Smooth muscle cell (in vitro differentiated cells): ENCODE results near the gene LBX2. TPM values are rescaled to one million over a fixed set of nuclear protein-coding genes. Genes with fewer than 3 reads are reported as not detected.

Experiments
- DNase-seq: peaks from one replicate; lab custom pipeline; 2025; ENCODE audit not compliant: unreplicated experiment; lab: John Stamatoyannopoulos, UW
- H2AFZ ChIP-seq: fragments of 200-600 bp; sonication (generic); 2 replicates; pipeline ENCODE4 v1.6.0; 2016; ENCODE audit warnings: antibody characterized with exemption, low read depth, mild to moderate bottlenecking
- H3F3A ChIP-seq: fragments of 200-600 bp; sonication (generic); 2 replicates; pipeline ENCODE4 v1.6.0; 2017; ENCODE audit warnings: antibody characterized with exemption, low read depth
- H3K27ac ChIP-seq: fragments of 200-600 bp; sonication (generic); 2 replicates; pipeline ENCODE4 v1.5.1; 2016; ENCODE audit warnings: low read depth, mild to moderate bottlenecking
- H3K27me3 ChIP-seq: fragments of 200-600 bp; sonication (generic); 2 replicates; pipeline ENCODE4 v1.6.1; 2016; ENCODE audit warnings: low read depth, mild to moderate bottlenecking
- H3K36me3 ChIP-seq: fragments of 200-600 bp; sonication (generic); 2 replicates; pipeline ENCODE4 v1.5.1; 2016; ENCODE audit warnings: low read depth
- H3K4me1 ChIP-seq: fragments of 200-600 bp; sonication (generic); 2 replicates; pipeline ENCODE4 v1.5.1; 2016; ENCODE audit warnings: low read depth
- H3K4me2 ChIP-seq: fragments of 200-600 bp; sonication (generic); 2 replicates; pipeline ENCODE4 v1.6.0; 2016; ENCODE audit warnings: mild to moderate bottlenecking
- H3K4me3 ChIP-seq: fragments of 200-600 bp; sonication (generic); 2 replicates; pipeline ENCODE4 v1.5.1; 2016; ENCODE audit warnings: mild to moderate bottlenecking
- H3K79me2 ChIP-seq: fragments of 200-600 bp; sonication (generic); 2 replicates; pipeline ENCODE4 v1.6.0; 2016; ENCODE audit warnings: low read depth, mild to moderate bottlenecking
- H3K9ac ChIP-seq: fragments of 200-600 bp; sonication (generic); 2 replicates; pipeline ENCODE4 v1.6.0; 2016; ENCODE audit warnings: low read depth
- H3K9me3 ChIP-seq: fragments of 200-600 bp; sonication (generic); replicated peaks from 2 replicates; pipeline ENCODE4 v1.5.1; 2016; ENCODE audit warnings: low read depth
- H4K20me1 ChIP-seq: fragments of 200-600 bp; sonication (generic); 2 replicates; pipeline ENCODE4 v1.6.0; 2016; ENCODE audit warnings: low read depth
- CTCF ChIP-seq: fragments of 200-600 bp; sonication (generic); IDR thresholded peaks from 2 replicates; pipeline ENCODE4 v1.5.1; 2017; ENCODE audit warnings: borderline replicate concordance, mild to moderate bottlenecking, antibody characterized with exemption; ENCODE audit not compliant: insufficient read depth, poor library complexity, severe bottlenecking
- WGBS: methylation state at CpG from one replicate; pipeline ENCODE4 v1.1.7; 2016; ENCODE audit warnings: low lambda C conversion rate; 5-methylcytosine and 5-hydroxymethylcytosine counted together
- polyA plus RNA-seq: library from polyadenylated mRNA; unstranded; fragments of >200 nt; fragmentation: Nextera tagmentation; extraction: Ambion mirVana; gene quantifications from 2 replicates; pipeline ENCODE4 v1.2.1, GENCODE V29; 2016
- total RNA-seq: library from RNA; depleted of rRNA; stranded (reverse); fragments of >200 nt; gene quantifications from 2 replicates; pipeline ENCODE4 v1.2.3, GENCODE V29; 2014

The LBX2 gene
- total and polyA plus RNA-seq, 2 experiments from 2014 or later = 1.5 to 2.4 TPM

GRCh38 chr2:74505448-74506246 is 6.2 kb upstream of the LBX2 start:
- peak overlapping the region; percentile 94 for H3K4me2 ChIP-seq
- H3K36me3 ChIP-seq = no peaks in the 10 kb centered on the region
- H4K20me1 ChIP-seq = peaks cover 4% of the 10 kb centered on the region
- no peak for DNase-seq
- 93% methylated on average over 14 of the region's 14 CpGs for WGBS
- H3K27me3 ChIP-seq = peaks cover 21% of the 10 kb centered on the region
- no peak overlapping the region for H2AFZ ChIP-seq
- peaks cover 21% of the 10 kb centered on the region for H3K4me1 ChIP-seq
- no peaks in the 10 kb centered on the region for H3K9me3 ChIP-seq
- TF ChIP-seq CTCF = no peak
- H3K79me2 ChIP-seq = peaks cover 22% of the 10 kb centered on the region
- peak overlapping the region; percentile 14 for H3K9ac ChIP-seq
- H3K4me3 ChIP-seq = peak overlapping the region; percentile 86
- H3F3A ChIP-seq = peaks cover 10% of the 10 kb centered on the region
- H3K27ac ChIP-seq = peak overlapping the region; percentile 96

GRCh38 chr2:74504591-74504990 is 5.2 kb upstream of the LBX2 start:
- no peak for TF ChIP-seq CTCF
- H3K27me3 ChIP-seq = peaks cover 21% of the 10 kb centered on the region
- DNase-seq = no peak
- no peak overlapping the region for H2AFZ ChIP-seq
- H3K4me1 ChIP-seq = peaks cover 21% of the 10 kb centered on the region
- H3K4me2 ChIP-seq = peak overlapping the region; percentile 94
- H3K27ac ChIP-seq = peak overlapping the region; percentile 47
- peaks cover 4% of the 10 kb centered on the region for H4K20me1 ChIP-seq
- peaks cover 10% of the 10 kb centered on the region for H3F3A ChIP-seq
- no peak overlapping the region for H3K9ac ChIP-seq
- no peaks in the 10 kb centered on the region for H3K36me3 ChIP-seq
- H3K4me3 ChIP-seq = peak overlapping the region; percentile 61
- no peaks in the 10 kb centered on the region for H3K9me3 ChIP-seq
- 94% methylated on average over 3 of the region's 3 CpGs for WGBS
- peaks cover 22% of the 10 kb centered on the region for H3K79me2 ChIP-seq

- peak overlapping the region; percentile 94 for H3K4me2 ChIP-seq
- WGBS = 44% methylated on average over 45 of the region's 45 CpGs
- no peak for DNase-seq
- H3F3A ChIP-seq = peaks cover 5% of the 10 kb centered on the region
- peak overlapping the region; percentile 61 for H3K4me3 ChIP-seq
- H4K20me1 ChIP-seq = peaks cover 4% of the 10 kb centered on the region
- no peaks in the 10 kb centered on the region for H3K36me3 ChIP-seq
- peak overlapping the region; percentile 36 for H3K9ac ChIP-seq
- no peaks in the 10 kb centered on the region for H3K9me3 ChIP-seq
- H3K27me3 ChIP-seq = peaks cover 28% of the 10 kb centered on the region
- H3K79me2 ChIP-seq = peaks cover 22% of the 10 kb centered on the region
- TF ChIP-seq CTCF = no peak
- H2AFZ ChIP-seq = no peak overlapping the region
- H3K4me1 ChIP-seq = peaks cover 29% of the 10 kb centered on the region
- peak overlapping the region; percentile 47 for H3K27ac ChIP-seq
These were observed 4.4 kb upstream of the LBX2 start for GRCh38 chr2:74503506-74504475.
